ENCODE measurements around the gene SMYD2. TPM values are rescaled to one million over a fixed set of nuclear protein-coding genes. Genes with fewer than 3 reads are reported as not detected.
A peak's percentile ranks its signal among the peaks of the same experiment; 100 is the strongest.

The SMYD2 gene
- total and polyA plus RNA-seq, 8 donors = 8.2 to 68.7 (median 26.6) TPM

DNA sequence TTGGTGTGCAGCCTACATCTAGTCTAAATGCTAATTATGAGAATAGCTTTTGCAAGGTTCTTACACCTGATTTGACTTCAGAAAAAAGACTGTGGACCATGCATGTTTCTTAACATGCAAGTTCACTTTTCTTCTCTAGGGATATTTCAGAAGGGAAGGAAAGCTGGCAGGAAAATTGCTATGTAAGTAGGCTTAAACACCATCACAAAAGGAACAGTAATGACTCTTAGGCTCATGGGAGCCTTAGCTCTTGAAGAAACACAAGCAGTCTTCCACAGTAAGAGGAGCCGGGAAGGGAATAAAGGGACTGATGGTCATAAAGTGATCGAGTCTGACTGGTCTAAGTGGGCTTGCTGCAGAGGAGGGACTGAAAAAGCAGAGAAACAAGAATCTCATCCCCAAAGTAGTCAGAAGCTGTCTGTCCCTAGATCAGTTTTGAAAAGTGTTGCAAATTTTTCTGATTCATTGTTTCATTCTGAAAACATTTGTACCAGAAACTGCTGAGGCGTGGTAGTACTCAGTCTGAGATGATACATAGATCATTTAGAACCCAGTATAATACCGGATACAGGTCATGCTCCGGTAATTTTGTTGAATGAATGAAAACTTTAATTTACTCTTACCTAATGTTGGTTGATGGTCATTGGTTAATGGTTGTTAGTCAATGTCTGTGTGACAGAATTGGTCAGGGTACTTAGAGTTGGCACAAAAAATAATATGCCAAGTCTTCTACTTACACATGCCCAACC, 40.9 kb downstream of the SMYD2 start:
- H3K9me3 ChIP-seq = no peaks in the 10 kb centered on the region
- intact Hi-C loops (cut with DNase I; ENCODE audit: low total_unique reads) = no loop called here
- H3K4me1 ChIP-seq = no peaks in the 10 kb centered on the region
- peaks cover 0 to 41% (median 22%) of the 10 kb centered on the region in 4 donors for H3K36me3 ChIP-seq
- WGBS, 5 donors = 86 to 95% (median 90%) methylated on average over 5 of the region's 5 CpGs
- H3K4me3 ChIP-seq = no peak overlapping the region
- H3K27me3 ChIP-seq = no peaks in the 10 kb centered on the region
- DNase-seq = no peak
- TF ChIP-seq POLR2A (IDR thresholded peaks at IDR 0.05) (no peak), POLR2AphosphoS5 (IDR thresholded peaks at IDR 0.05) (no peak), EP300 (IDR thresholded peaks at IDR 0.05) (no peak), CTCF (IDR thresholded peaks at IDR 0.05) (no peak)
- no peak overlapping the region for H3K27ac ChIP-seq

GRCh38 chr1:214324896-214325800, 44.2 kb downstream of the SMYD2 start:
- Histone ChIP-seq H3K36me3 (peaks cover 0 to 18% (median 11%) of the 10 kb centered on the region in 4 donors), H3K27me3 (no peaks in the 10 kb centered on the region), H3K9me3 (no peaks in the 10 kb centered on the region), H3K4me3 (no peak overlapping the region), H3K4me1 (peaks cover 9 to 11% (median 11%) of the 10 kb centered on the region in 4 donors), H3K27ac (no peak overlapping the region)
- no peak for DNase-seq
- intact Hi-C loops (cut with DNase I; ENCODE audit: low total_unique reads) = no loop called here
- WGBS, 5 donors = 95 to 99% (median 98%) methylated on average over 8 of the region's 8 CpGs
- TF ChIP-seq CTCF (IDR thresholded peaks at IDR 0.05) (no peak), EP300 (IDR thresholded peaks at IDR 0.05) (no peak)

DNA sequence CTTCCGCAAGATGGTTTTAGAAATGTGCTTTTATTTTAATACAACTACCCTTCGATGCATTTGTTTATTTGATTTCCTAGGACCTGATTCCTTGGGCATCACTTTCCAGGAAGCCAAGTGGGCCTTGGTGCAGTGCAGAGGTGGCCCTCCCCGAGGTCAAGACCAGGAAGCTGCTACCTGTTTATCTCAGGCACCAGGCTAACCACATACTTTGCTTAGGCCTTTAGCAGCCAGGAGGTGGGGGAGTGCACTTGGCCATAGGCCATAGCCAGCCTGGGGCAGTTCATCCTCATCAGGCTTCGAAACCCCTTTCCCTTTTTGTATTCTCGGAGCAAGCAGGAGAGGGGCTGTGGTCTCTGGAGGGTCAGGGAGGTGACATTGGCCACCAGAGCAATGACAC, 45.4 kb downstream of the SMYD2 start:
- 74 to 81% (median 77%) methylated on average over 5 of the region's 5 CpGs for WGBS, 5 donors

More for the DNA sequence above, 45.4 kb downstream of the SMYD2 start:
- TF ChIP-seq CTCF (IDR thresholded peaks at IDR 0.05) (no peak), POLR2A (IDR thresholded peaks at IDR 0.05) (no peak), EP300 (IDR thresholded peaks at IDR 0.05) (no peak), POLR2AphosphoS5 (IDR thresholded peaks at IDR 0.05) (no peak)
- Histone ChIP-seq H3K4me1 (peaks cover 11 to 20% (median 18%) of the 10 kb centered on the region in 4 donors), H3K36me3 (peaks cover 0 to 15% (median 8%) of the 10 kb centered on the region in 4 donors), H3K27me3 (no peaks in the 10 kb centered on the region), H3K27ac (no peak overlapping the region), H3K9me3 (no peaks in the 10 kb centered on the region), H3K4me3 (no peak overlapping the region)
- intact Hi-C loops (cut with DNase I; ENCODE audit: low total_unique reads) = no loop called here
- DNase-seq = peak in 1 of 2 donors; percentile 33

All from stomach (tissue), 9 donors.